SK-N-SH (cell line): ENCODE data around the gene ZNF410.

Source experiments
- CHD2 ChIP-seq: fragments of 150-350 bp; IDR thresholded peaks from 2 replicates; pipeline ENCODE4 v1.6.1; 2018; ENCODE audit warnings: low read length; ENCODE audit not compliant: partially characterized antibody
- MAX ChIP-seq: IDR thresholded peaks from 2 replicates; pipeline ENCODE4 v1.4.0; 2012; ENCODE audit warnings: low read depth
- PBX3 ChIP-seq: IDR thresholded peaks from 2 replicates; pipeline ENCODE4; 2012
- RAD21 ChIP-seq: IDR thresholded peaks from 2 replicates; pipeline ENCODE4 v1.6.1; 2012; ENCODE audit warnings: mild to moderate bottlenecking, low read length
- YY1 ChIP-seq: IDR thresholded peaks from 2 replicates; pipeline ENCODE4 v1.4.0; 2012; ENCODE audit warnings: low read depth, mild to moderate bottlenecking

- peak; percentile 43; the same call in 1 of the 2 replicates for TF ChIP-seq YY1
- peak; percentile 78 for TF ChIP-seq MAX
- 0 out of 2 replicates have a peak, but pooled peaks have one; percentile 3 for TF ChIP-seq RAD21
- TF ChIP-seq CHD2 = peak; percentile 84
- TF ChIP-seq PBX3 = peak; percentile 30; the same call in 1 of the 2 replicates
Observed at GRCh38 chr14:73886449-73887317, at the start of gene ZNF410.
